ENCODE measurements around the gene ICAM5. TPM values are rescaled to one million over a fixed set of nuclear protein-coding genes. Genes with fewer than 3 reads are reported as not detected.
A peak's percentile ranks its signal among the peaks of the same experiment; 100 is the strongest.
"Not testable (repeated sequence)": the region's sequence is repeated elsewhere in the genome, so short reads cannot be mapped to it uniquely, and the experiment has no call there.

The ICAM5 gene
- 10 to 100 TPM; 22.2 to 32.1 TPM for total RNA-seq
- 10 to 100 TPM in 1 of 2 donors, 1 to 10 TPM in 1; 4.1 to 15.0 TPM for polyA plus RNA-seq
- long read RNA-seq, donor 1: 0 reads
- long read RNA-seq, donor 2: 0 reads
- long read RNA-seq, donor 3, partial matches to known transcripts: 0 of 2 reads
- long read RNA-seq, donor 3, other reads (novel, unspliced or antisense): 0 of 2 reads
- long read RNA-seq, donor 4, partial matches to known transcripts: 0 of 1 reads
- long read RNA-seq, donor 4, other reads (novel, unspliced or antisense): 0 of 1 reads
- long read RNA-seq, donor 5, partial matches to known transcripts: 6 of 11 reads
- long read RNA-seq, donor 5, other reads (novel, unspliced or antisense): 0 of 11 reads

GRCh38 chr19:10289836-10290356 lies at the start of gene ICAM5:
ICAM5 (plus strand) TSS chr19:10289952; CDS start chr19:10290044, 92 bp downstream.
- Histone ChIP-seq H3K9ac (ENCODE audit: insufficient read depth in 1 of 2, low read length in 2 of 2) (no peak within 1 kb of the TSS), H3K9me3 (ENCODE audit: control insufficient read depth in 4 of 4, insufficient read depth in 3 of 4, low read length in 3 of 4) (peaks cover 0 to 7% (median 0%) of the 10 kb centered on the region in 4 donors), H3K27me3 (ENCODE audit: control insufficient read depth in 3 of 3, insufficient read depth in 3 of 3, low read length in 2 of 3) (peaks cover 0 to 47% (median 18%) of the 10 kb centered on the region in 3 donors), H3K36me3 (ENCODE audit: control insufficient read depth in 4 of 4, insufficient read depth in 4 of 4, low read length in 4 of 4) (peaks cover 0 to 12% (median 3%) of the 10 kb centered on the region in 4 donors), H3K4me3 (no peak within 1 kb of the TSS), H3K4me1 (ENCODE audit: control insufficient read depth in 5 of 5, insufficient read depth in 5 of 5, low read length in 5 of 5) (peaks cover 0 to 70% (median 42%) of the 10 kb centered on the region in 5 donors), H3K27ac (ENCODE audit: low read depth in 1 of 2, low read length in 1 of 2) (peak within 1 kb of the TSS in 1 of 2 donors; percentile 46)
- ATAC-seq (ENCODE audit: insufficient read depth, low FRiP score) (no peak), DNase-seq (peak in 1 of 3 donors; percentile 25)
- no peak for TF ChIP-seq CTCF (IDR thresholded peaks at IDR 0.05; ENCODE audit: control extremely low read depth, extremely low read depth)
- WGBS, 2 donors: 0 to 2% methylated on average over 23 to 44 of the region's 45 CpGs

- DNase-seq; H3K36me3 ChIP-seq (ENCODE audit: control insufficient read depth in 4 of 4, insufficient read depth in 4 of 4, low read length in 4 of 4); H3K27me3 ChIP-seq (ENCODE audit: control insufficient read depth in 3 of 3, insufficient read depth in 3 of 3, low read length in 2 of 3); ATAC-seq (ENCODE audit: insufficient read depth, low FRiP score); H3K4me3 ChIP-seq; H3K9me3 ChIP-seq (ENCODE audit: control insufficient read depth in 4 of 4, insufficient read depth in 3 of 4, low read length in 3 of 4); H3K27ac ChIP-seq (ENCODE audit: low read depth in 1 of 2, low read length in 1 of 2); H3K9ac ChIP-seq (ENCODE audit: insufficient read depth in 1 of 2, low read length in 2 of 2): not testable (repeated sequence)
- H3K4me1 ChIP-seq (ENCODE audit: control insufficient read depth in 5 of 5, insufficient read depth in 5 of 5, low read length in 5 of 5): peaks cover 0 to 35% (median 13%) of the 10 kb centered on the region in 5 donors
- 94 to 97% methylated on average over 11 of the region's 11 CpGs for WGBS, 2 donors
Measured at GRCh38 chr19:10241826-10242449, 47.8 kb upstream of the ICAM5 start.

GRCh38 chr19:10243606-10244005 lies 46.1 kb upstream of the ICAM5 start:
- Histone ChIP-seq H3K4me1 (ENCODE audit: control insufficient read depth in 5 of 5, insufficient read depth in 5 of 5, low read length in 5 of 5) (peaks cover 0 to 22% (median 5%) of the 10 kb centered on the region in 5 donors), H3K36me3 (ENCODE audit: control insufficient read depth in 4 of 4, insufficient read depth in 4 of 4, low read length in 4 of 4) (no peaks in the 10 kb centered on the region), H3K4me3 (no peak overlapping the region), H3K9ac (ENCODE audit: insufficient read depth in 1 of 2, low read length in 2 of 2) (no peak overlapping the region), H3K9me3 (ENCODE audit: control insufficient read depth in 4 of 4, insufficient read depth in 3 of 4, low read length in 3 of 4) (no peaks in the 10 kb centered on the region), H3K27ac (ENCODE audit: low read depth in 1 of 2, low read length in 1 of 2) (no peak overlapping the region), H3K27me3 (ENCODE audit: control insufficient read depth in 3 of 3, insufficient read depth in 3 of 3, low read length in 2 of 3) (no peaks in the 10 kb centered on the region)
- DNase-seq (no peak), ATAC-seq (ENCODE audit: insufficient read depth, low FRiP score) (no peak)
- no peak for TF ChIP-seq CTCF (IDR thresholded peaks at IDR 0.05; ENCODE audit: control extremely low read depth, extremely low read depth)
- 95 to 97% methylated on average over 7 of the region's 7 CpGs for WGBS, 2 donors

Measured in lung (tissue), 16 donors.